ENCODE results near the gene TOMM34. TPM values are rescaled to one million over a fixed set of nuclear protein-coding genes. Genes with fewer than 3 reads are reported as not detected.
A peak's percentile ranks its signal among the peaks of the same experiment; 100 is the strongest.

TOMM34 gene
- total and polyA plus RNA-seq, 2 of the 13 experiments (the other 11 are each of a cell fraction or from before 2014, with no cell fraction given), result 36.2 to 52.0 TPM

DNA sequence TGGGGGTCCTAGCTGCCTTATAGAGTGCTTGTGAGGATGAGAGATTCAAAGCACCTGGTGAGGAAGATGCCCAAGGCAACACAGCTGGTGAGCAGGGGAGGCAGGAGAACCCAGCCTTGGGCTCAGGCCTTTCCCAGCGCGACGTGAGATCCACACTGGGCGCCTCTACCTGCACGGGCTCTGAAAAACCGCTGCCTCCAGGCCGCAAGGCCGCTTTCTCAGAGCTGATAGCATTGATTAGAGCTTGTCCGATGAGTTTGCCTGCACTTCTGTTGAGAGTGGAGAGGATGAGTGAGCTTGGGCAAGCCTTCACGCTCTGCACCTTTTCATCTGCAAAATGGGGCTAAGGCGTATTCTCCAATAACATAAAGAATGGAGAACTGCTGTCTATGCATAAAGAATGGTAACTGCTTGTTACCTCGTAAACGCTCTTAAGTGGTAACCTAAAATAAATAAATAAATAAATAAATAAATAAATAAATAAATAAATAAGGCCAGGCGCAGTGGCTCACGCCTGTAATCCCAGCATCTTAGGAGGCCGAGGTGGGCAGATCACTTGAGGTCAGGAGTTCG lies 49.4 kb downstream of the TOMM34 start (continued):
- TF ChIP-seq, protein P1, sequence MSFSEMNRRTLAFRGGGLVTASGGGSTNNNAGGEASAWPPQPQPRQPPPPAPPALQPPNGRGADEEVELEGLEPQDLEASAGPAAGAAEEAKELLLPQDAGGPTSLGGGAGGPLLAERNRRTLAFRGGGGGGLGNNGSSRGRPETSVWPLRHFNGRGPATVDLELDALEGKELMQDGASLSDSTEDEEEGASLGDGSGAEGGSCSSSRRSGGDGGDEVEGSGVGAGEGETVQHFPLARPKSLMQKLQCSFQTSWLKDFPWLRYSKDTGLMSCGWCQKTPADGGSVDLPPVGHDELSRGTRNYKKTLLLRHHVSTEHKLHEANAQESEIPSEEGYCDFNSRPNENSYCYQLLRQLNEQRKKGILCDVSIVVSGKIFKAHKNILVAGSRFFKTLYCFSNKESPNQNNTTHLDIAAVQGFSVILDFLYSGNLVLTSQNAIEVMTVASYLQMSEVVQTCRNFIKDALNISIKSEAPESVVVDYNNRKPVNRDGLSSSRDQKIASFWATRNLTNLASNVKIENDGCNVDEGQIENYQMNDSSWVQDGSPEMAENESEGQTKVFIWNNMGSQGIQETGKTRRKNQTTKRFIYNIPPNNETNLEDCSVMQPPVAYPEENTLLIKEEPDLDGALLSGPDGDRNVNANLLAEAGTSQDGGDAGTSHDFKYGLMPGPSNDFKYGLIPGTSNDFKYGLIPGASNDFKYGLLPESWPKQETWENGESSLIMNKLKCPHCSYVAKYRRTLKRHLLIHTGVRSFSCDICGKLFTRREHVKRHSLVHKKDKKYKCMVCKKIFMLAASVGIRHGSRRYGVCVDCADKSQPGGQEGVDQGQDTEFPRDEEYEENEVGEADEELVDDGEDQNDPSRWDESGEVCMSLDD (CRISPR knock-in tag; IDR thresholded peaks at IDR 0.05; ENCODE audit: borderline replicate concordance), result no peak
- TF ChIP-seq KDM6A (CRISPR knock-in tag; IDR thresholded peaks at IDR 0.05; ENCODE audit: low read depth) (0 out of 2 replicates have a peak, but pooled peaks have one; percentile 1), ZNF567 (CRISPR knock-in tag; IDR thresholded peaks at IDR 0.05; ENCODE audit: borderline replicate concordance) (no peak), ZNF282 (IDR thresholded peaks at IDR 0.05; ENCODE audit: partially characterized antibody) (no peak), ZNF468 (CRISPR knock-in tag; IDR thresholded peaks at IDR 0.05) (peak; percentile 23; the same call in 1 of the 2 replicates), FOXA3 (CRISPR knock-in tag; IDR thresholded peaks at IDR 0.05) (peak; percentile 12; the same call in 1 of the 2 replicates), ZNF878 (CRISPR knock-in tag; IDR thresholded peaks at IDR 0.05) (peak; percentile 12; the same call in 1 of the 2 replicates), TBP (CRISPR knock-in tag; IDR thresholded peaks at IDR 0.05) (no peak), FOSL1 (CRISPR knock-in tag; IDR thresholded peaks at IDR 0.05; ENCODE audit: borderline replicate concordance) (no peak), FOXP1 (IDR thresholded peaks at IDR 0.05) (no peak), FOXP1 (CRISPR knock-in tag; IDR thresholded peaks at IDR 0.05) (no peak), SRSF4 (IDR thresholded peaks at IDR 0.05; ENCODE audit: low read depth, low read length, poor library complexity, severe bottlenecking) (no peak)
- TF ChIP-seq, protein P2, sequence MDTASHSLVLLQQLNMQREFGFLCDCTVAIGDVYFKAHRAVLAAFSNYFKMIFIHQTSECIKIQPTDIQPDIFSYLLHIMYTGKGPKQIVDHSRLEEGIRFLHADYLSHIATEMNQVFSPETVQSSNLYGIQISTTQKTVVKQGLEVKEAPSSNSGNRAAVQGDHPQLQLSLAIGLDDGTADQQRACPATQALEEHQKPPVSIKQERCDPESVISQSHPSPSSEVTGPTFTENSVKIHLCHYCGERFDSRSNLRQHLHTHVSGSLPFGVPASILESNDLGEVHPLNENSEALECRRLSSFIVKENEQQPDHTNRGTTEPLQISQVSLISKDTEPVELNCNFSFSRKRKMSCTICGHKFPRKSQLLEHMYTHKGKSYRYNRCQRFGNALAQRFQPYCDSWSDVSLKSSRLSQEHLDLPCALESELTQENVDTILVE (CRISPR knock-in tag; IDR thresholded peaks at IDR 0.05), result no peak
- TF ChIP-seq, protein P3, sequence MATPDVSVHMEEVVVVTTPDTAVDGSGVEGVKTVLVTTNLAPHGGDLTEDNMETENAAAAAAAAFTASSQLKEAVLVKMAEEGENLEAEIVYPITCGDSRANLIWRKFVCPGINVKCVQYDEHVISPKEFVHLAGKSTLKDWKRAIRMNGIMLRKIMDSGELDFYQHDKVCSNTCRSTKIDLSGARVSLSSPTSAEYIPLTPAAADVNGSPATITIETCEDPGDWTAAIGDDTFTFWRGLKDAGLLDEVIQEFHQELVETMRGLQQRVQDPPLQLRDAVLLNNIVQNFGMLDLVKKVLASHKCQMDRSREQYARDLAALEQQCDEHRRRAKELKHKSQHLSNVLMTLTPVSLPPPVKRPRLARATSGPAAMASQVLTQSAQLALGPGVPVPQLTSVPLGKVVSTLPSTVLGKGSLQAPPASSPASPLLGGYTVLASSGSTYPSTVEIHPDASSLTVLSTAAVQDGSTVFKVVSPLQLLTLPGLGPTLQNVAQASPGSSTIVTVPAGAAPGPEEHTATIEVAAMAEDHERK (CRISPR knock-in tag; IDR thresholded peaks at IDR 0.05; ENCODE audit: low read depth), result no peak
- TF ChIP-seq, protein P4, sequence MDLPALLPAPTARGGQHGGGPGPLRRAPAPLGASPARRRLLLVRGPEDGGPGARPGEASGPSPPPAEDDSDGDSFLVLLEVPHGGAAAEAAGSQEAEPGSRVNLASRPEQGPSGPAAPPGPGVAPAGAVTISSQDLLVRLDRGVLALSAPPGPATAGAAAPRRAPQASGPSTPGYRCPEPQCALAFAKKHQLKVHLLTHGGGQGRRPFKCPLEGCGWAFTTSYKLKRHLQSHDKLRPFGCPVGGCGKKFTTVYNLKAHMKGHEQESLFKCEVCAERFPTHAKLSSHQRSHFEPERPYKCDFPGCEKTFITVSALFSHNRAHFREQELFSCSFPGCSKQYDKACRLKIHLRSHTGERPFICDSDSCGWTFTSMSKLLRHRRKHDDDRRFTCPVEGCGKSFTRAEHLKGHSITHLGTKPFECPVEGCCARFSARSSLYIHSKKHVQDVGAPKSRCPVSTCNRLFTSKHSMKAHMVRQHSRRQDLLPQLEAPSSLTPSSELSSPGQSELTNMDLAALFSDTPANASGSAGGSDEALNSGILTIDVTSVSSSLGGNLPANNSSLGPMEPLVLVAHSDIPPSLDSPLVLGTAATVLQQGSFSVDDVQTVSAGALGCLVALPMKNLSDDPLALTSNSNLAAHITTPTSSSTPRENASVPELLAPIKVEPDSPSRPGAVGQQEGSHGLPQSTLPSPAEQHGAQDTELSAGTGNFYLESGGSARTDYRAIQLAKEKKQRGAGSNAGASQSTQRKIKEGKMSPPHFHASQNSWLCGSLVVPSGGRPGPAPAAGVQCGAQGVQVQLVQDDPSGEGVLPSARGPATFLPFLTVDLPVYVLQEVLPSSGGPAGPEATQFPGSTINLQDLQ (CRISPR knock-in tag; IDR thresholded peaks at IDR 0.05), result no peak
- TF ChIP-seq, protein P5, sequence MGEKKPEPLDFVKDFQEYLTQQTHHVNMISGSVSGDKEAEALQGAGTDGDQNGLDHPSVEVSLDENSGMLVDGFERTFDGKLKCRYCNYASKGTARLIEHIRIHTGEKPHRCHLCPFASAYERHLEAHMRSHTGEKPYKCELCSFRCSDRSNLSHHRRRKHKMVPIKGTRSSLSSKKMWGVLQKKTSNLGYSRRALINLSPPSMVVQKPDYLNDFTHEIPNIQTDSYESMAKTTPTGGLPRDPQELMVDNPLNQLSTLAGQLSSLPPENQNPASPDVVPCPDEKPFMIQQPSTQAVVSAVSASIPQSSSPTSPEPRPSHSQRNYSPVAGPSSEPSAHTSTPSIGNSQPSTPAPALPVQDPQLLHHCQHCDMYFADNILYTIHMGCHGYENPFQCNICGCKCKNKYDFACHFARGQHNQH (CRISPR knock-in tag; IDR thresholded peaks at IDR 0.05), result no peak
- TF ChIP-seq, protein P6, sequence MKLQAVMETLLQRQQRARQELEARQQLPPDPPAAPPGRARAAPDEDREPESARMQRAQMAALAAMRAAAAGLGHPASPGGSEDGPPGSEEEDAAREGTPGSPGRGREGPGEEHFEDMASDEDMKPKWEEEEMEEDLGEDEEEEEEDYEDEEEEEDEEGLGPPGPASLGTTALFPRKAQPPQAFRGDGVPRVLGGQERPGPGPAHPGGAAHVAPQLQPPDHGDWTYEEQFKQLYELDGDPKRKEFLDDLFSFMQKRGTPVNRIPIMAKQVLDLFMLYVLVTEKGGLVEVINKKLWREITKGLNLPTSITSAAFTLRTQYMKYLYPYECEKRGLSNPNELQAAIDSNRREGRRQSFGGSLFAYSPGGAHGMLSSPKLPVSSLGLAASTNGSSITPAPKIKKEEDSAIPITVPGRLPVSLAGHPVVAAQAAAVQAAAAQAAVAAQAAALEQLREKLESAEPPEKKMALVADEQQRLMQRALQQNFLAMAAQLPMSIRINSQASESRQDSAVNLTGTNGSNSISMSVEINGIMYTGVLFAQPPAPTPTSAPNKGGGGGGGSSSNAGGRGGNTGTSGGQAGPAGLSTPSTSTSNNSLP (IDR thresholded peaks at IDR 0.05; ENCODE audit: low read depth, low read length), result no peak
- TF ChIP-seq, protein P7, sequence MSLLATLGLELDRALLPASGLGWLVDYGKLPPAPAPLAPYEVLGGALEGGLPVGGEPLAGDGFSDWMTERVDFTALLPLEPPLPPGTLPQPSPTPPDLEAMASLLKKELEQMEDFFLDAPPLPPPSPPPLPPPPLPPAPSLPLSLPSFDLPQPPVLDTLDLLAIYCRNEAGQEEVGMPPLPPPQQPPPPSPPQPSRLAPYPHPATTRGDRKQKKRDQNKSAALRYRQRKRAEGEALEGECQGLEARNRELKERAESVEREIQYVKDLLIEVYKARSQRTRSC (CRISPR knock-in tag; IDR thresholded peaks at IDR 0.05; ENCODE audit: low read depth), result no peak
